Measurements from ENCODE around the gene FNDC1.
"Not testable (repeated sequence)": the region's sequence is repeated elsewhere in the genome, so short reads cannot be mapped to it uniquely, and the experiment has no call there.

The FNDC1 gene

GRCh38 chr6:159169193-159169555, at the start of gene FNDC1:
TSS of gene FNDC1 (plus strand) at chr6:159169400. CDS start at chr6:159169597, 197 bp downstream.
- peak; percentile 19 for DNase-seq

DNA sequence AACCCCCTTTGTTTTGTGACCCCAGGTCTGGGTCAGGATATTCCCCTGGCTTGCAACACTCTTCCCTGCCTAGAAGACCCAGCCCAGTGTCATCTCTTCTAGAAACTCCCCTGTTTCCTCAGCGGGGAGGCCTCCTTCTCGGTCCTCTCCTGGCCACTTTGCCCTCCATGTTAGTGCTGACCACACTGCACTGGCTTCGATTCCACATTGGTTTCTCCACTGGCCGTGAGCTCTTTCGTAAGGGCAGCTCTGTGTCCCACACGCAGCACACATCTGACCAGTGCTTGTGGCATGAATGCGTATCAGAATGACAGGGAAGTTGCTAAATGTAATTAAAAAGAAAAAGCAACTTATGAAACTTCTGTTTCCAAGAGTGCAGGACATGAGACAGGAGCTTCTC, 49.4 kb upstream of the FNDC1 start:
- DNase-seq: no peak

- peak; percentile 26 for DNase-seq
Measured at GRCh38 chr6:159121486-159121885, 47.7 kb upstream of the FNDC1 start.

DNA sequence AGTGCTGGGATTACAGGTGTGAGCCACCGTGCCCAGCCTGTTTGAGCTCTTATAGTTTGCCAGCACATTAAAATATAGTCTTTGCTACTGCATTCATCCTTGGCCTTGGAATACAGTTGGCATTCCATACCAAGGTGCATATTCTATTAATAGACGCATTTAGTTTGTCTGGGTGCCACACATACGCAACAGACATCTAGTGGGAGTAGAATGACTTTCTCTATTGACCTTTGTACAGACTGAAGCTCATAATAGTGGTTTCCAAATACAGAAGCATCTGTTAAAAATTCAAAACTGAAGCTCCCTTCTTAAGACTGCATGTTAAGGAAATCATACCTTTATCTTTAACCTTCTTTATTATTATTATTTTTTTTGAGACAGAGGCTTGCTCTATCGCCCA, 46.7 kb upstream of the FNDC1 start:
- no peak for DNase-seq

DNA sequence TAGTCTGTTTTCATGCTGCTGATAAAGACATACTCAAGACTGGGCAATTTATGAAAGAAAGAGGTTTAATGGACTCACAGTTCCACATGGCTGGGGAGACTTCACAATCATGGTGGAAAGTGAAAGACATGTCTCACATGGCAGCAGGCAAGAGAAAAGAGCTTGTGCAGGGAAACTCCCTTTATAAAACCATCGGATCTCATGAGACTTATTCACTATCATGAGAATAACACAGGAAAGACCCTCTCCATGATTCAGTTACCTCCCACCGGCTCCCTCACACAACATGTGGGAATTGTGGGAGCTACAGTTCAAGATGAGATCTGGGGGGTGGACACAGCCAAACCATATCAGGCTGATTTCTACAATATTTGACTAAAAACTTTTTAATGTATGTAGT, 45.4 kb upstream of the FNDC1 start:
- not testable (repeated sequence) for DNase-seq

DNA sequence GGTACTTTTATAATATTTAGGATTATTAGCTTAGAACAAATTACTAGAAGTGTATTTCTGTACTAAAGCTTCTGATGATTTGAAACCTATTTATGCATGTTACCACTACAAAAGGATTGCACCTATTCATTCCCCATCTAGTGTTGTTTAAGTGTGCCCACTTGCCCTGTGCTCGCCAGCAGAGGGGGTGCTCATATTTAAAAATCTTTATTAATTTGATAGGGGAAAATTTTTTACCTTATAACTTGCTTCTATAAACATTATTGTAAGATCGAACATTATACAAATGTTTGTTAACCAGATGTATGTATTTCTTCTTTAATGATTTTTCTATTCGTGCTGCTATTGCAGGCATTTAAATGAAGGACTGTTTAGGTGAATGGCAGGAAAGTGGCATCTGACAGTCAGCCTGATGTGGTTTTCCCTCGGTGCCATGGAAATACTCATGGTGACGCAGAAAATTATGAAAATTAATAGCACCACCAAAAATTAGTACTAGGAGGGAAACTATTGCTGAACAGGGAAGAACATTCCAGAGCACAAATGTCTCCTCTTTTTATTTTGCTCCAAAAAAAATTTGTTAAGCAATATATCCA, 44.1 kb upstream of the FNDC1 start:
- DNase-seq: no peak

DNA sequence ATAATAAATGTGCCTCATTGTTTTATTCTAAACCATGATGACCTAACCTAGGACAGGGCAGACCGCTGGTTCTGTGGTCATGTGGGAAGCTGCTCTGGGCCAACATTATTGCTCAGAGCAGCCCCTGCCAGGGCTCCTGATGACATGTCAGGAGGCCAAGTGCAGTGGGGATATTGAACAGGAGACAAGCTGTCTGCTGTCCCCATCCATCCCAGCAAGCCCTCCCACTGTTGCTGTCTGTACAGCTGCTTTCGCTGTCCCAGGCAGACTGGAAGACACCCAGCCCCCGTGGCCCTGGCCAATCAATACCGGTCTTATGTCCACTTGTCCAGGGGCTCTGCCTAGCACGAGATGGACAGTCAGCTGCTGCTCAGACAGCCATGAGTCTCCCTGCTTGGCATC, 43.2 kb upstream of the FNDC1 start:
- no peak for DNase-seq

DNA sequence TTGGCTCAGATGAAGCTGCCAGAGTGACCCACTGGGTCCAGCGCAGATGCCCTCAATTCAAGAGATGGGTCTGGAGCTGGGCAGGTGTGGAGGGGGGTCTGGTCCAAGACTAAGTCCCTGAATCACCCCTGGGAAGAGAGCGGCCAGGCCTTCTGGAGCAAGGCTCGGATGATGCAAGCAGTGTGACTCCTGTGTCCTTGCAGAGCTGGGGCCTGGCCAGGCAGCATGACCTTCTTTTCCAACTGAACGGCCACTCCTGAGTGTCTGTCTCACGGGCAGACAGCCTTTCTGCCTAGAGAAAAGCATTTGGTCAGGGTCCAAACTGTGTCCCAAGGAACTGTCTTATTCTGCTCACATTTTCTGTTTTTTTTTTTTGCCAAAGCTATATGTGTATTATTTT, 42.6 kb upstream of the FNDC1 start:
- no peak for DNase-seq

DNA sequence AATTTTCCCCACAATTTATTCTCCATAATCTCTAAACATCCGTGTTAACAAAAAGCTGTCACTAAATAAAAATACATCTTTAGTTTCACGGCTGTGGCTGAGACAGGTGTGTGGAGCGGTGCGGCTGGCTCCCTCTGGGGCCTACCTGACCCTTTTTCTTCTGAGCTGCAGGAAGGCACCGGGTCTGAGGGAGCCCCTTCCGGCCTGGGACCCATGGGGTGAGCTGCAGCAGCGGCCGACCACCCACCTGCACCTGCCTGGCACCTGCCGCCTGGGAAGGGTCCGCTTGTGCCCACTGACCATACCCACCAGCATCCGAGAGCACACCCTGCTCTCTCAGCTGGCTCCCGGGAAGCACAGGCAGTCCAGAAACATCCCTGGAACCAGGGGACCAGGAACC, 41.5 kb upstream of the FNDC1 start:
- DNase-seq: no peak

- no peak for DNase-seq
Measured at GRCh38 chr6:159128978-159129377, 40.2 kb upstream of the FNDC1 start.

- DNase-seq: no peak
Measured at GRCh38 chr6:159130846-159131245, 38.4 kb upstream of the FNDC1 start.

DNA sequence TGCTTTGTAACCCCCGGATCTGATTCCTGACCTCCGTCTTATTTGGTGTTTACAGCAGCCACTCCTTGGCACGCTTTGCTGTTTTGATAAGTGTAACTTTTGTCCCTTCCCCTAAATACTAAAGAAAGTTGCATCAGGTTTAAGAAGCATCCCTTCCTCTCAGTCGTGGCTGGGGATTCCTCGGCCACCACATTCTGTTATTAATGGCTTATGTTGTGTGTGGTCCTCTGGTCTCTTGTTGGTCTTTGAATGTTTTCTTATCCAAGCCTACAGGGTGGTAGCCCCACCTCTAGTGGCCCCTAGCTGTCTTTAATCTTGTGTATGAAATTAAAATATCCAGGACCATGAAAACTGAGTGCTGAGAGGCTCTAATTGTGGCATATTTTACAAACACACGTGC, 37.5 kb upstream of the FNDC1 start:
- DNase-seq: no peak

- no peak for DNase-seq
Measured at GRCh38 chr6:159132664-159133063, 36.5 kb upstream of the FNDC1 start.

- DNase-seq: peak; percentile 15
Measured at GRCh38 chr6:159134701-159135364, 34.4 kb upstream of the FNDC1 start.

DNA sequence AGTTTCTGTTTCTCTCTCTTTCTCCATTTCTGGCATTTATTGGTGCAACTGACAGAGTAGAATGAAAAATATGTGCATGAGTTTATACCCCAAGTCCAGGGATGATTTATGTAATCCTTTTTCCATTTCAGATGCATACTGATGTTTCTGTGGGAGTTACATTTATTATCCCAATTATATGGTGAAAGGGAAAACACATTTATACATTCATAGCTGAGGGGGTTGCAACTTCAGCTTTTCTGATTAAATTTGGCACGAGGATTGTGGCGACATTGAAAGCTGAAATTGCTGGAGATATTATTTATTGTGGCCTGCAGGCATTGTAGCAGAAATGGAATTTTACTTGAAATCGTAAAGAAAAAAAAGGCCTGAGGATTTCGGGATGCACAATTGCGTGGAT, 31.5 kb upstream of the FNDC1 start:
- DNase-seq: no peak

- no peak for DNase-seq
Measured at GRCh38 chr6:159142531-159142930, 26.7 kb upstream of the FNDC1 start.

DNA sequence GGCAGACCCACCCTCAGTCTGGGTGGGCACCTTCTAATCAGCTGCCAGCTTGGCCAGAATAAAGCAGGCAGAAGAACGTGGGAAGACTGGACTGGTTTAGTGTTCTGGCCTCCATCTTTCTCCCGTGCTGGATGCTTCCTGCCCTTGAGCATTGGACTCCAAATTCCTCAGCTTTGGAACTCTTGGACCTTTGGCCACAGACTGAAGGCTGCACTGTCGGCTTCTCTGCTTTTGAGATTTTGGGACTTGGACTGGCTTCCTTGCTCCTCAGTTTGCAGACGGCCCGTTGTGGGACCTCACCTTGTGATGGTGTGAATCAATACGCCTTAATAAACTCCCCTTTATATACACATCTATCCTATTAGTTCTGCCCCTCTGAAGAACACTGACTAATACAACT, 20.6 kb upstream of the FNDC1 start:
- DNase-seq: no peak

GRCh38 chr6:159149641-159150040, 19.6 kb upstream of the FNDC1 start:
- no peak for DNase-seq

DNA sequence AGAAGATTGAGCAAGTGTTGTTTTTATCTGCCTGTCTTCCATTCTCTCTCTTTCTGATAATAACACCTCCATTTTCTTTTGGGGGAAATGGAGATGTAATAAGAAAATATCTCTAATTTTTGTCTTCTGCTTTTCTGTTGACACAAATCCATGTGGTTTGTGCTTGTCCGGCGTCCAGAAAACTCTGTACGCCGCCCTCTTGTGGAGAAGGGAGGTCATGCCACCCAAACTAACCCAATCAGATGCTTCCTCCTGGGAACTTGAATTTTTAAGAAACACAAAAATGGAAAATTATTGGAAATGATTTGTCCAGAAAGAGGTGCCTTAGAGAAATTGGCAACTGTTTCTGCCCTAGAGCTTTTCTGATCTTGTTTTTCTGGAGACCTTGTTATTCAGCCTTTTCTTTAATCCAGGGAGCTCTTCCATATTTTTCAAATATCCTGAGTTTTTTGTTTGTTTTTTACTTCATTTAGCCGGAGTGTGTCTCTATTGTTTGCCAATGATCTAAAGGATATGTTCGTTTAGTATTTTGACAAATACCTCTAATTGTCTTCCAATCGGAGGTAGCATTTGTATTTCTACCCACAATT, 17.8 kb upstream of the FNDC1 start:
- peak; percentile 22 for DNase-seq

DNA sequence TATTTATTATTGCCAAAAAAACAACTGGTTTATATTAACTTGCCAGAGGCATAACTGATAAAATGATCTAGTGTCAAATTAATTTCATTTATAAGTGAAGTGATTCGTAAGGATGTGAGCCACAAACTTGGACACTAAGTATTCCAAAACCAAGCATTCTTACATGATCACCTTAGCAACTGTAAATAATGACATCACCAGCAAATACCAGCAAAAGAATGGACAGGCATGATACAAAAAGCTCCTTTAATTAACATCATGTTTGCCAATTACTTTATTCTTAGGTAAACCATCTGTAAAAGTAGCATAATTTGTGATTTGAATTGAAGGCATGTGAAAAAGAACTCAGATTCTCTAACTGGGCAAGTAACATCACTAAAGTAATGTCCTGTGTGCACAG, 17.2 kb upstream of the FNDC1 start:
- no peak for DNase-seq

DNA sequence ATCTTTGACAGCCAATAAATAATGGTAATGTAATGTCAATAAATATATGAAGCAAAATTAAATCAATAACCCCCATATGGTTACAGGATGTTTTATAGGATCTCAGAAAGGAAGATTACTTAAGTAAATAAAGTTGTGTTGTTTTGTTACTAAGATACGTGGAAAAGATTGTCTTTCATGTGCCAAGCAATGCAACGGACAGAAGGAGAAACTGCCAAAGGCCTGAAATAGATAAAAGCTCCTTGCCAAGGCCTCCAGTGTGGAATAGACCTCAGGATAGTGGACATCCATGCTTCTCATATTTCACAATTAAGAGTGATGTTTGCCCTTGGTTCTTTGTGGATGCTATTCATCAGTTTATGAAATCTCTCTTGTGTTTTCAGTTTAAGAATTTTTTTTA, 16.4 kb upstream of the FNDC1 start:
- DNase-seq: no peak

GRCh38 chr6:159155679-159156078, 13.5 kb upstream of the FNDC1 start:
- no peak for DNase-seq

GRCh38 chr6:159156089-159156488, 13.1 kb upstream of the FNDC1 start:
- no peak for DNase-seq

- DNase-seq: no peak
Measured at GRCh38 chr6:159157431-159157830, 11.8 kb upstream of the FNDC1 start.

DNA sequence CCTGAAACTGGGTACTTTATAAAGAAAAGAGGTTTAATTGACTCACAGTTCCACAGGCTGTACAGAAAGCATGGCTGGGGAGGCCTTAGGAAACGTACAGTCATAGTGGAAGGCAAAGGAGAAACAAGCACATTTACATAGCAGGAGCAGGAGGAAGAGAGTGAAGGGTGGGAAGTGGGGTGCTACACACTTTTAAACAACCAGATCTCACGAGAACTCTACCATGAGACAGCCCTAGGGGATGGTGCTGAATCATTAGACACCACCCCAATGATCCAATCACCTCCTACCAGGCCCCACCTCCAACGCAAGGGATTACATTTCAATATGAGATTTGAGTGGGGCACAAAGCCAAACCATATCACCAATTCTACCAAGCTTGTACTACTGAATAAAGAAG, 7.4 kb upstream of the FNDC1 start:
- no peak for DNase-seq
